ENCODE measurements around the gene SH3RF3.

DNA sequence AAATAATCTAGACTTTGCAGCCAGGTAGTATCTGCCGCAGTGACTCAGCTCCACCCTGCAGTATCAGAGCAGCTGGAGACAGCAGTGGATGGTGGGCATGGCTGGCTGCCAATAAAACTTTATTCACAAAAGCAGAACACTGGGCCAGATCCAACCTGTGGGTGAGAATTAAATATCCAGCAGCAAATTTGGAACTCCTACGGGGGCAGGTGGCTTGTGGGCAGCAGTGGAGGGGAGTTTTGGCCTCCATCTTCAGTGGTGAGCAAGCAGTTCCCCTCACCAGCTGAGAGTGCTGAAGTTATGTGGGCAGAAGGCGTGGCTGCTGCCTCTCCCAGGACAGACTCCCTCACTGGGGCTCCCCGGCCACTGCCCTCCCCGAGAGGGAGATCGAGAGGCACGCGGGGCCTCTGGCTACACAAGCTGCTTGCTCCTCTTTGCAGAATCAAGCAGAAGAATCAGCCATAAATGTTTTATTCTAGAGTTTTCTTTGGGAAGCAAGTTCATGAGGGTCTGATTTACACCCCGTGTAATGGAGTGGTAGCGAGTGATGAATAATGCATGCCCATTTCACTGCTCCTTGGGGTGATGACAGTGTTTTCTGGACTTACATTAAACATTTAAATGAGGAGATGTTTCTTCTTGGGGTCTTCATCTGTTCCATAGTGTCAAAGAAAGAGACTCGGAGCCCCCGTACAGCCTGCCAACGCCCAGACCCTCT, 280.5 kb downstream of the SH3RF3 start:
- no peak for TF ChIP-seq POLR2A (IDR thresholded peaks at IDR 0.05; ENCODE audit: extremely low read depth, insufficient read length)
- TF ChIP-seq MYC (IDR thresholded peaks at IDR 0.05; ENCODE audit: low read depth, low read length) = no peak
- TF ChIP-seq, protein P1, sequence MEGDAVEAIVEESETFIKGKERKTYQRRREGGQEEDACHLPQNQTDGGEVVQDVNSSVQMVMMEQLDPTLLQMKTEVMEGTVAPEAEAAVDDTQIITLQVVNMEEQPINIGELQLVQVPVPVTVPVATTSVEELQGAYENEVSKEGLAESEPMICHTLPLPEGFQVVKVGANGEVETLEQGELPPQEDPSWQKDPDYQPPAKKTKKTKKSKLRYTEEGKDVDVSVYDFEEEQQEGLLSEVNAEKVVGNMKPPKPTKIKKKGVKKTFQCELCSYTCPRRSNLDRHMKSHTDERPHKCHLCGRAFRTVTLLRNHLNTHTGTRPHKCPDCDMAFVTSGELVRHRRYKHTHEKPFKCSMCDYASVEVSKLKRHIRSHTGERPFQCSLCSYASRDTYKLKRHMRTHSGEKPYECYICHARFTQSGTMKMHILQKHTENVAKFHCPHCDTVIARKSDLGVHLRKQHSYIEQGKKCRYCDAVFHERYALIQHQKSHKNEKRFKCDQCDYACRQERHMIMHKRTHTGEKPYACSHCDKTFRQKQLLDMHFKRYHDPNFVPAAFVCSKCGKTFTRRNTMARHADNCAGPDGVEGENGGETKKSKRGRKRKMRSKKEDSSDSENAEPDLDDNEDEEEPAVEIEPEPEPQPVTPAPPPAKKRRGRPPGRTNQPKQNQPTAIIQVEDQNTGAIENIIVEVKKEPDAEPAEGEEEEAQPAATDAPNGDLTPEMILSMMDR (IDR thresholded peaks at IDR 0.05; ENCODE audit: low read depth, low read length) = no peak

All from NB4 (cell line).